CD8-positive, alpha-beta memory T cell (primary cell): ENCODE measurements around the gene AP1M2. TPM values are rescaled to one million over a fixed set of nuclear protein-coding genes. Genes with fewer than 3 reads are reported as not detected.

ENCODE experiments used
- CTCF ChIA-PET: fragments of 350-600 bp; sonication (Branson Sonifier 250); formaldehyde crosslinking; loops from one replicate; lab custom pipeline; 2021; ENCODE audit warnings: antibody characterized with exemption; lab: Charles Lee
- POLR2A ChIA-PET: fragments of 350-600 bp; sonication (Branson Sonifier 250); formaldehyde crosslinking; loops from one replicate; lab custom pipeline; 2021; ENCODE audit warnings: antibody characterized with exemption; lab: Charles Lee
- DNase-seq, 5 donors: peaks; one replicate each; pipeline versions ENCODE4 v3.0.0 to v3.0.0-alpha.2; 2020 to 2022; ENCODE audit warnings: mixed read lengths in 1 of 5
- H3K27ac ChIP-seq: one replicate; pipeline ENCODE4 v1.7.0; 2013; ENCODE audit warnings: low read depth, mild to moderate bottlenecking, low read length, moderate library complexity
- H3K27me3 ChIP-seq: 2 replicates; pipeline ENCODE4 v1.7.0; 2013; ENCODE audit warnings: low read length, mild to moderate bottlenecking; ENCODE audit not compliant: insufficient read depth, poor library complexity, severe bottlenecking
- H3K36me3 ChIP-seq: 2 replicates; pipeline ENCODE4 v1.7.0; 2013; ENCODE audit warnings: mild to moderate bottlenecking, low read length, moderate library complexity; ENCODE audit not compliant: insufficient read depth
- H3K4me1 ChIP-seq: 2 replicates; pipeline ENCODE4 v1.7.0; 2013; ENCODE audit warnings: mild to moderate bottlenecking, low read length, moderate library complexity; ENCODE audit not compliant: insufficient read depth
- H3K4me3 ChIP-seq: 2 replicates; pipeline ENCODE4 v1.7.0; 2013; ENCODE audit warnings: mild to moderate bottlenecking, low read length
- H3K9me3 ChIP-seq: 2 replicates; pipeline ENCODE4 v1.7.0; 2013; ENCODE audit warnings: mild to moderate bottlenecking, low read length
- H3K27ac Mint-ChIP-seq, 8 donors: one replicate each; pipeline ENCODE4 v1.8.0; 2020 to 2021; ENCODE audit warnings: mixed read lengths in 8 of 8, mild to moderate bottlenecking in 6 of 8, inconsistent platforms in 3 of 8, moderate library complexity in 3 of 8
- H3K27me3 Mint-ChIP-seq, 2 donors: one replicate each; pipeline ENCODE4 v1.8.0; 2020 to 2021; ENCODE audit warnings: mixed read lengths in 2 of 2, mild to moderate bottlenecking in 1 of 2, moderate library complexity in 1 of 2
- H3K36me3 Mint-ChIP-seq, 3 donors: one replicate each; pipeline ENCODE4 v1.8.0; 2020 to 2021; ENCODE audit warnings: mixed read lengths in 3 of 3, inconsistent platforms in 1 of 3, mild to moderate bottlenecking in 1 of 3
- H3K4me1 Mint-ChIP-seq, 3 donors: one replicate each; pipeline ENCODE4 v1.8.0; 2020 to 2021; ENCODE audit warnings: mixed read lengths in 3 of 3, inconsistent platforms in 1 of 3, mild to moderate bottlenecking in 1 of 3
- H3K4me3 Mint-ChIP-seq, 7 donors: one replicate each; pipeline ENCODE4 v1.8.0; 2020 to 2021; ENCODE audit warnings: mixed read lengths in 7 of 7, mild to moderate bottlenecking in 6 of 7, moderate library complexity in 4 of 7, inconsistent platforms in 2 of 7
- H3K9me3 Mint-ChIP-seq, 5 donors: one replicate each; pipeline ENCODE4 v1.8.0; 2020 to 2022; ENCODE audit warnings: mixed read lengths in 5 of 5, mild to moderate bottlenecking in 3 of 5, moderate library complexity in 2 of 5, inconsistent platforms in 1 of 5
- polyA plus RNA-seq: library from polyadenylated mRNA; unstranded; fragments of 300-500 nt; fragmentation: Illumina TruSeq; gene quantifications from one replicate; pipeline ENCODE4 v1.2.3, GENCODE V29; 2021
- total RNA-seq, 2 experiments: library from RNA; stranded (reverse); gene quantifications; one replicate each; pipeline ENCODE4 v1.2.3, GENCODE V29; 2021

Gene AP1M2
- total and polyA plus RNA-seq, 3 experiments from 2014 or later: not detected

- Mint-ChIP-seq H3K27me3 (no peaks in the 10 kb centered on the region), H3K4me3 (peak overlapping the region in 6 of 7 donors; percentile 13 to 82 (median 41)), H3K36me3 (peaks cover 0 to 46% (median 10%) of the 10 kb centered on the region in 3 donors), H3K27ac (peak overlapping the region; percentile 68 to 87 (median 84)), H3K9me3 (no peaks in the 10 kb centered on the region), H3K4me1 (peaks cover 33 to 48% (median 43%) of the 10 kb centered on the region in 3 donors)
- no peaks in the 10 kb centered on the region for H3K9me3 ChIP-seq
- H3K4me3 ChIP-seq: no peak overlapping the region
- DNase-seq: peak in 1 of 5 donors; percentile 23
- H3K4me1 ChIP-seq: peaks cover 30% of the 10 kb centered on the region
- ChIA-PET POLR2A (interaction anchor here (0.6 kb wide), 2 partner anchors 34 to 46 kb away, joined by 4 to 8 read pairs; no protein-coding TSS in a partner anchor), CTCF (no interaction called here)
- H3K36me3 ChIP-seq: peaks cover 15% of the 10 kb centered on the region
- H3K27me3 ChIP-seq: no peaks in the 10 kb centered on the region
- no peak overlapping the region for H3K27ac ChIP-seq
Observed at GRCh38 chr19:10624585-10624984, 37.5 kb upstream of the AP1M2 start.

DNA sequence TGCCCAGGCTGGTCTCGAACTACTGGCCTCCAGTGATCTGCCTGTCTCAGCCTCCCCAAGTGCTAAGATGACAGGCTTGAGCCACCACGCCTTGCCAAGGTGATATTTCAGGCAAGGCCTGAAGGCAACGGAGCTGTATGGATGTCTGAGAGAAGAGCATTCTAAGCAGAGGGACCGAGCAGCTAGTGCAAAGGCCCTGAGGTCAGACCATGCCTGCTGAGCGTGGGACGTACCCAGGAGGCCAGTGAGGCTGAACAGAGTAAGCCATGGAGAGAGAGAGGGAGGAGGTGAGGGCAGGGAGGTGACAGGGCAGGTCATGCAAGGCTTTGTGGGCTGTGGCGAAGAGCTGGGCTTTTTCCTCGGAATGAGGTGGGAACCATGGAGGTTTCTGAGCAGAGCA lies 34.9 kb upstream of the AP1M2 start:
- peak overlapping the region in 7 of 8 donors; percentile 32 to 97 (median 80) for H3K27ac Mint-ChIP-seq
- POLR2A ChIA-PET: no interaction called here
- H3K36me3 ChIP-seq: peaks cover 6% of the 10 kb centered on the region

GRCh38 chr19:10620786-10621185 lies 33.7 kb upstream of the AP1M2 start:
- Mint-ChIP-seq H3K9me3 (no peaks in the 10 kb centered on the region), H3K27ac (peak overlapping the region in 6 of 8 donors; percentile 13 to 80 (median 63)), H3K4me1 (peaks cover 38 to 64% (median 59%) of the 10 kb centered on the region in 3 donors), H3K27me3 (no peaks in the 10 kb centered on the region), H3K36me3 (peaks cover 0 to 38% (median 2%) of the 10 kb centered on the region in 3 donors), H3K4me3 (no peak overlapping the region)
- Histone ChIP-seq H3K4me3 (no peak overlapping the region), H3K4me1 (peaks cover 38% of the 10 kb centered on the region), H3K36me3 (peaks cover 6% of the 10 kb centered on the region), H3K9me3 (no peaks in the 10 kb centered on the region), H3K27me3 (no peaks in the 10 kb centered on the region), H3K27ac (no peak overlapping the region)
- ChIA-PET POLR2A (no interaction called here), CTCF (interaction anchor here (2.0 to 5.2 kb wide), 2 partner anchors 17 to 24 kb away, joined by 7 to 19 read pairs; no protein-coding TSS in a partner anchor)
- DNase-seq: no peak

More for the DNA sequence above, 34.9 kb upstream of the AP1M2 start:
- DNase-seq: no peak
- peaks cover 41 to 58% (median 53%) of the 10 kb centered on the region in 3 donors for H3K4me1 Mint-ChIP-seq
- H3K36me3 Mint-ChIP-seq: peaks cover 0 to 40% (median 2%) of the 10 kb centered on the region in 3 donors
- Histone ChIP-seq H3K4me1 (peaks cover 30% of the 10 kb centered on the region), H3K9me3 (no peaks in the 10 kb centered on the region), H3K27ac (no peak overlapping the region), H3K27me3 (no peaks in the 10 kb centered on the region), H3K4me3 (no peak overlapping the region)
- H3K4me3 Mint-ChIP-seq: peak overlapping the region in 2 of 7 donors; percentile 2 to 53
- no peaks in the 10 kb centered on the region for H3K27me3 Mint-ChIP-seq
- CTCF ChIA-PET: interaction anchor here (0.8 to 2.2 kb wide), 2 partner anchors 10 to 23 kb away, joined by 3 to 7 read pairs; no protein-coding TSS in a partner anchor
- no peaks in the 10 kb centered on the region for H3K9me3 Mint-ChIP-seq

DNA sequence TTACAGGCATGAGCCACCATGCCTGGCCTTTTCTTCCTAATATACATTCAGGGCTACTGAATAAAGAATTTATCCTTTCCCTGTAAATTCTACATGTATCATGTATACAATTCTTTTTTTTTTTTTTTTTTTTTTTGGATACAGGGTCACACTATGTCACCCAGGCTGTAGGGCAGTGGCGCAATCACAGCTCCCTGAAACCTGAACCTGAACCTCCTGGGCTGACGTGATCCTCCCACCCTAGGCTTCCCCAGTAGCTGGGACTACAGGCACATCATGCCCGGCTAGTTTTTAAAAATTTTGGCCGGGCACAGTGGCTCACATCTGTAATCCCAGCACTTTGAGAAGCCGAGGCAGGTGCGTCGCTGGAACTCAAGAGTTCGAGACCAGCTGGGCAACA lies 31.7 kb upstream of the AP1M2 start:
- peaks cover 6% of the 10 kb centered on the region for H3K36me3 ChIP-seq
- H3K9me3 ChIP-seq: no peaks in the 10 kb centered on the region
- no peak overlapping the region for H3K4me3 ChIP-seq
- no peak overlapping the region for H3K4me3 Mint-ChIP-seq
- peaks cover 31% of the 10 kb centered on the region for H3K4me1 ChIP-seq
- H3K27me3 ChIP-seq: no peaks in the 10 kb centered on the region
- H3K4me1 Mint-ChIP-seq: peaks cover 41 to 61% (median 57%) of the 10 kb centered on the region in 3 donors
- ChIA-PET CTCF (interaction anchor here (1.6 to 5.2 kb wide), 2 partner anchors 15 to 38 kb away, joined by 5 to 19 read pairs; no protein-coding TSS in a partner anchor), POLR2A (no interaction called here)
- no peaks in the 10 kb centered on the region for H3K9me3 Mint-ChIP-seq
- peaks cover 0 to 38% (median 2%) of the 10 kb centered on the region in 3 donors for H3K36me3 Mint-ChIP-seq
- H3K27ac ChIP-seq: no peak overlapping the region
- H3K27me3 Mint-ChIP-seq: no peaks in the 10 kb centered on the region
- DNase-seq: no peak
- no peak overlapping the region for H3K27ac Mint-ChIP-seq

DNA sequence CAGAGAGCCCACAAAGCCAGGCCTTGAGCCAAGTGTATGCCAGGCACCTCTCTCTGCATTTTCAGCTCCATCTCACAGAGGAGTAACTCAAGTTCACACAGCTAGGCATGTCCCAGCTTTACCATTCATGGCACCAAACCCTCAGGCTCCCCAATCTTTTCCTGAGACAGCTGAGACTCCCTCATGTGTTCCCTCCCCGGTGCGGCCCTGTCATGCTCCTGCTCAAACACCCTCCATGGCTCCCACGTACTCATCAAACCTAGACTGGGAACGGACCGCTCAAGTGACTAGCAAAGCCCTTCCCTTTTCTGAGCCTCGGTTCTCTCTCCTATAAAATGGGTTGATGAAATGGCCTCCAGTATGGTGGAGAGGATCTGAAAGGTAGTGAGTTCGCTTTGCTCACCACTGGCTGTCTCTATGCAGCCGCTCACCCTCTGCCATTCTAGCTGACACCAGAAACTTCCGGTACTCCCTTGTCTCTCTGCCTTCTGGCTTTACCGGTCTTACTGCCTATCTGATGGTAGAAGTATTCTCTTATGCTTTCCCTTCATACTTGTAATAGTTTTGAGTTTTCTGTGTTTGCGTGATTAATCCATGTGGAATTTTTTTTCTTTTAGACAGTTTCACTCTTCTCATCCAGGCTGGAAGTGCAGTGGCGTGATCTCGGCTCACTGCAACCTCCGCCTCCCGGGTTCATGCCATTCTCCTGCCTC lies 30.5 kb upstream of the AP1M2 start:
- Mint-ChIP-seq H3K27ac (peak overlapping the region in 7 of 8 donors; percentile 51 to 81 (median 69)), H3K27me3 (peaks cover 0 to 3% of the 10 kb centered on the region in 2 donors), H3K36me3 (peaks cover 0 to 43% (median 3%) of the 10 kb centered on the region in 3 donors), H3K9me3 (no peaks in the 10 kb centered on the region), H3K4me3 (peak overlapping the region in 2 of 7 donors; percentile 41 to 42), H3K4me1 (peaks cover 43 to 60% (median 52%) of the 10 kb centered on the region in 3 donors)
- H3K27ac ChIP-seq: peak overlapping the region; percentile 21
- H3K27me3 ChIP-seq: no peaks in the 10 kb centered on the region
- H3K36me3 ChIP-seq: peaks cover 6% of the 10 kb centered on the region
- DNase-seq: no peak
- H3K4me3 ChIP-seq: no peak overlapping the region
- ChIA-PET POLR2A (interaction anchor here (1.1 kb wide), 1 partner anchor 13 kb away, joined by 3 read pairs; no protein-coding TSS in a partner anchor), CTCF (interaction anchor here (0.8 to 5.2 kb wide), 5 partner anchors 14 to 134 kb away, joined by 3 to 19 read pairs (median 5); no protein-coding TSS in a partner anchor)
- H3K9me3 ChIP-seq: no peaks in the 10 kb centered on the region
- H3K4me1 ChIP-seq: peaks cover 23% of the 10 kb centered on the region

GRCh38 chr19:10615429-10616023 lies 28.4 kb upstream of the AP1M2 start:
- H3K27me3 Mint-ChIP-seq: peaks cover 0 to 3% of the 10 kb centered on the region in 2 donors
- POLR2A ChIA-PET: interaction anchor here (0.7 kb wide), 1 partner anchor 15 kb away, joined by 4 read pairs; no protein-coding TSS in a partner anchor
- CTCF ChIA-PET: interaction anchor here (0.6 to 1.6 kb wide), 3 partner anchors 29 to 102 kb away, joined by 3 read pairs; partner anchors contain the start of gene DNM2
- peak overlapping the region in 6 of 7 donors; percentile 33 to 69 (median 60) for H3K4me3 Mint-ChIP-seq
- H3K27me3 ChIP-seq: no peaks in the 10 kb centered on the region
- DNase-seq: no peak
- peaks cover 19% of the 10 kb centered on the region for H3K4me1 ChIP-seq
- H3K9me3 Mint-ChIP-seq: no peaks in the 10 kb centered on the region
- peaks cover 0 to 33% (median 1%) of the 10 kb centered on the region in 3 donors for H3K36me3 Mint-ChIP-seq
- H3K27ac Mint-ChIP-seq: peak overlapping the region in 6 of 8 donors; percentile 59 to 96 (median 86)
- peaks cover 6% of the 10 kb centered on the region for H3K36me3 ChIP-seq
- no peak overlapping the region for H3K27ac ChIP-seq
- peak overlapping the region; percentile 39 for H3K4me3 ChIP-seq
- H3K9me3 ChIP-seq: no peaks in the 10 kb centered on the region
- H3K4me1 Mint-ChIP-seq: peaks cover 32 to 56% (median 37%) of the 10 kb centered on the region in 3 donors

- CTCF ChIA-PET: interaction anchor here (0.6 to 2.1 kb wide), 4 partner anchors 10 to 32 kb away, joined by 3 to 18 read pairs (median 3); no protein-coding TSS in a partner anchor
Observed at GRCh38 chr19:10612499-10613119, 25.5 kb upstream of the AP1M2 start.

More at GRCh38 chr19:10612499-10613119, 25.5 kb upstream of the AP1M2 start:
- peaks cover 15% of the 10 kb centered on the region for H3K4me1 ChIP-seq
- peaks cover 4% of the 10 kb centered on the region for H3K36me3 ChIP-seq
- no peak overlapping the region for H3K4me3 ChIP-seq
- no peaks in the 10 kb centered on the region for H3K9me3 ChIP-seq
- H3K27me3 ChIP-seq: no peaks in the 10 kb centered on the region
- Mint-ChIP-seq H3K4me1 (peaks cover 29 to 52% (median 30%) of the 10 kb centered on the region in 3 donors), H3K27me3 (peaks cover 0 to 3% of the 10 kb centered on the region in 2 donors), H3K36me3 (peaks cover 0 to 25% (median 1%) of the 10 kb centered on the region in 3 donors), H3K9me3 (no peaks in the 10 kb centered on the region), H3K4me3 (peak overlapping the region in 1 of 7 donors; percentile 66), H3K27ac (peak overlapping the region in 3 of 8 donors; percentile 7 to 66 (median 60))
- POLR2A ChIA-PET: interaction anchor here (0.6 kb wide), 1 partner anchor 8 kb away, joined by 3 read pairs; no protein-coding TSS in a partner anchor
- no peak overlapping the region for H3K27ac ChIP-seq
- no peak for DNase-seq
